ENCODE data around the gene RALGAPB.

The RALGAPB gene

GRCh38 chr20:38599410-38599882, 126.8 kb downstream of the RALGAPB start:
- Histone ChIP-seq H3K27ac (ENCODE audit: low read length) (no peak overlapping the region), H3K9ac (ENCODE audit: low read length in 2 of 2) (no peak overlapping the region), H3K9me3 (ENCODE audit: control insufficient read depth in 2 of 2, low read length in 2 of 2) (peaks cover 2 to 3% of the 10 kb centered on the region in 2 donors), H3K36me3 (ENCODE audit: control insufficient read depth in 2 of 2, insufficient read depth in 2 of 2, low read length in 2 of 2) (no peaks in the 10 kb centered on the region), H3K4me1 (ENCODE audit: control insufficient read depth, insufficient read depth, low read length) (peaks cover 3% of the 10 kb centered on the region), H3K4me3 (ENCODE audit: low read length in 2 of 2) (no peak overlapping the region), H3K27me3 (ENCODE audit: control insufficient read depth in 1 of 2, insufficient read depth in 2 of 2, low read length in 2 of 2) (peaks cover 23 to 29% of the 10 kb centered on the region in 2 donors)

- Histone ChIP-seq H3K9ac (ENCODE audit: low read length in 2 of 2) (no peak overlapping the region), H3K36me3 (ENCODE audit: control insufficient read depth in 2 of 2, insufficient read depth in 2 of 2, low read length in 2 of 2) (no peaks in the 10 kb centered on the region), H3K27ac (ENCODE audit: low read length) (no peak overlapping the region), H3K9me3 (ENCODE audit: control insufficient read depth in 2 of 2, low read length in 2 of 2) (peaks cover 2 to 3% of the 10 kb centered on the region in 2 donors), H3K4me3 (ENCODE audit: low read length in 2 of 2) (no peak overlapping the region), H3K27me3 (ENCODE audit: control insufficient read depth in 1 of 2, insufficient read depth in 2 of 2, low read length in 2 of 2) (peaks cover 26 to 29% of the 10 kb centered on the region in 2 donors), H3K4me1 (ENCODE audit: control insufficient read depth, insufficient read depth, low read length) (peaks cover 3% of the 10 kb centered on the region)
Observed at GRCh38 chr20:38600057-38600456, 127.4 kb downstream of the RALGAPB start.

- H3K27me3 ChIP-seq (ENCODE audit: control insufficient read depth in 1 of 2, insufficient read depth in 2 of 2, low read length in 2 of 2) = peaks cover 29 to 32% of the 10 kb centered on the region in 2 donors
- no peak within 1 kb of the TSS for H3K4me3 ChIP-seq (ENCODE audit: low read length in 2 of 2)
- H3K9me3 ChIP-seq (ENCODE audit: control insufficient read depth in 2 of 2, low read length in 2 of 2) = peaks cover 2 to 3% of the 10 kb centered on the region in 2 donors
- no peak within 1 kb of the TSS for H3K27ac ChIP-seq (ENCODE audit: low read length)
- peaks cover 3% of the 10 kb centered on the region for H3K4me1 ChIP-seq (ENCODE audit: control insufficient read depth, insufficient read depth, low read length)
- H3K36me3 ChIP-seq (ENCODE audit: control insufficient read depth in 2 of 2, insufficient read depth in 2 of 2, low read length in 2 of 2) = no peaks in the 10 kb centered on the region
- no peak within 1 kb of the TSS for H3K9ac ChIP-seq (ENCODE audit: low read length in 2 of 2)
Observed at GRCh38 chr20:38601216-38602184, 128.9 kb downstream of the RALGAPB start, which contains the start of gene ARHGAP40. TSS of gene ARHGAP40 (plus strand) at chr20:38601809.

GRCh38 chr20:38602185-38602581, 129.5 kb downstream of the RALGAPB start:
- no peaks in the 10 kb centered on the region for H3K36me3 ChIP-seq (ENCODE audit: control insufficient read depth in 2 of 2, insufficient read depth in 2 of 2, low read length in 2 of 2)
- no peak overlapping the region for H3K9ac ChIP-seq (ENCODE audit: low read length in 2 of 2)
- H3K9me3 ChIP-seq (ENCODE audit: control insufficient read depth in 2 of 2, low read length in 2 of 2) = peaks cover 2 to 3% of the 10 kb centered on the region in 2 donors
- H3K27ac ChIP-seq (ENCODE audit: low read length) = no peak overlapping the region
- no peak overlapping the region for H3K4me3 ChIP-seq (ENCODE audit: low read length in 2 of 2)
- peaks cover 3% of the 10 kb centered on the region for H3K4me1 ChIP-seq (ENCODE audit: control insufficient read depth, insufficient read depth, low read length)
- peaks cover 34 to 36% of the 10 kb centered on the region in 2 donors for H3K27me3 ChIP-seq (ENCODE audit: control insufficient read depth in 1 of 2, insufficient read depth in 2 of 2, low read length in 2 of 2)

GRCh38 chr20:38603286-38603685, 130.6 kb downstream of the RALGAPB start:
- Histone ChIP-seq H3K27ac (ENCODE audit: low read length) (no peak overlapping the region), H3K4me1 (ENCODE audit: control insufficient read depth, insufficient read depth, low read length) (peaks cover 3% of the 10 kb centered on the region), H3K9ac (ENCODE audit: low read length in 2 of 2) (no peak overlapping the region), H3K27me3 (ENCODE audit: control insufficient read depth in 1 of 2, insufficient read depth in 2 of 2, low read length in 2 of 2) (peaks cover 38 to 39% of the 10 kb centered on the region in 2 donors), H3K4me3 (ENCODE audit: low read length in 2 of 2) (no peak overlapping the region), H3K36me3 (ENCODE audit: control insufficient read depth in 2 of 2, insufficient read depth in 2 of 2, low read length in 2 of 2) (no peaks in the 10 kb centered on the region), H3K9me3 (ENCODE audit: control insufficient read depth in 2 of 2, low read length in 2 of 2) (peaks cover 2 to 3% of the 10 kb centered on the region in 2 donors)

- no peak overlapping the region for H3K9ac ChIP-seq (ENCODE audit: low read length in 2 of 2)
- no peaks in the 10 kb centered on the region for H3K36me3 ChIP-seq (ENCODE audit: control insufficient read depth in 2 of 2, insufficient read depth in 2 of 2, low read length in 2 of 2)
- H3K4me1 ChIP-seq (ENCODE audit: control insufficient read depth, insufficient read depth, low read length) = peaks cover 3% of the 10 kb centered on the region
- H3K4me3 ChIP-seq (ENCODE audit: low read length in 2 of 2) = no peak overlapping the region
- peaks cover 36 to 43% of the 10 kb centered on the region in 2 donors for H3K27me3 ChIP-seq (ENCODE audit: control insufficient read depth in 1 of 2, insufficient read depth in 2 of 2, low read length in 2 of 2)
- peaks cover 2 to 3% of the 10 kb centered on the region in 2 donors for H3K9me3 ChIP-seq (ENCODE audit: control insufficient read depth in 2 of 2, low read length in 2 of 2)
- no peak overlapping the region for H3K27ac ChIP-seq (ENCODE audit: low read length)
Observed at GRCh38 chr20:38604873-38605303, 132.2 kb downstream of the RALGAPB start.

- H3K9ac ChIP-seq (ENCODE audit: low read length in 2 of 2) = no peak overlapping the region
- no peaks in the 10 kb centered on the region for H3K36me3 ChIP-seq (ENCODE audit: control insufficient read depth in 2 of 2, insufficient read depth in 2 of 2, low read length in 2 of 2)
- H3K4me1 ChIP-seq (ENCODE audit: control insufficient read depth, insufficient read depth, low read length) = no peaks in the 10 kb centered on the region
- H3K27ac ChIP-seq (ENCODE audit: low read length) = no peak overlapping the region
- peaks cover 23% of the 10 kb centered on the region in 2 donors for H3K27me3 ChIP-seq (ENCODE audit: control insufficient read depth in 1 of 2, insufficient read depth in 2 of 2, low read length in 2 of 2)
- H3K4me3 ChIP-seq (ENCODE audit: low read length in 2 of 2) = no peak overlapping the region
- peaks cover 2 to 3% of the 10 kb centered on the region in 2 donors for H3K9me3 ChIP-seq (ENCODE audit: control insufficient read depth in 2 of 2, low read length in 2 of 2)
Observed at GRCh38 chr20:38607351-38607750, 134.7 kb downstream of the RALGAPB start.

- H3K27ac ChIP-seq (ENCODE audit: low read length) = no peak overlapping the region
- no peaks in the 10 kb centered on the region for H3K36me3 ChIP-seq (ENCODE audit: control insufficient read depth in 2 of 2, insufficient read depth in 2 of 2, low read length in 2 of 2)
- H3K4me1 ChIP-seq (ENCODE audit: control insufficient read depth, insufficient read depth, low read length) = no peaks in the 10 kb centered on the region
- H3K27me3 ChIP-seq (ENCODE audit: control insufficient read depth in 1 of 2, insufficient read depth in 2 of 2, low read length in 2 of 2) = peaks cover 17 to 20% of the 10 kb centered on the region in 2 donors
- peaks cover 0 to 2% of the 10 kb centered on the region in 2 donors for H3K9me3 ChIP-seq (ENCODE audit: control insufficient read depth in 2 of 2, low read length in 2 of 2)
- no peak overlapping the region for H3K9ac ChIP-seq (ENCODE audit: low read length in 2 of 2)
- no peak overlapping the region for H3K4me3 ChIP-seq (ENCODE audit: low read length in 2 of 2)
Observed at GRCh38 chr20:38608188-38608587, 135.5 kb downstream of the RALGAPB start.

GRCh38 chr20:38609815-38610214, 137.2 kb downstream of the RALGAPB start:
- no peak overlapping the region for H3K27ac ChIP-seq (ENCODE audit: low read length)
- no peaks in the 10 kb centered on the region for H3K36me3 ChIP-seq (ENCODE audit: control insufficient read depth in 2 of 2, insufficient read depth in 2 of 2, low read length in 2 of 2)
- no peak overlapping the region for H3K4me3 ChIP-seq (ENCODE audit: low read length in 2 of 2)
- no peak overlapping the region for H3K9ac ChIP-seq (ENCODE audit: low read length in 2 of 2)
- peaks cover 14 to 15% of the 10 kb centered on the region in 2 donors for H3K27me3 ChIP-seq (ENCODE audit: control insufficient read depth in 1 of 2, insufficient read depth in 2 of 2, low read length in 2 of 2)
- H3K9me3 ChIP-seq (ENCODE audit: control insufficient read depth in 2 of 2, low read length in 2 of 2) = no peaks in the 10 kb centered on the region
- H3K4me1 ChIP-seq (ENCODE audit: control insufficient read depth, insufficient read depth, low read length) = no peaks in the 10 kb centered on the region

GRCh38 chr20:38610521-38610920, 137.9 kb downstream of the RALGAPB start:
- no peaks in the 10 kb centered on the region for H3K36me3 ChIP-seq (ENCODE audit: control insufficient read depth in 2 of 2, insufficient read depth in 2 of 2, low read length in 2 of 2)
- no peak overlapping the region for H3K9ac ChIP-seq (ENCODE audit: low read length in 2 of 2)
- H3K4me1 ChIP-seq (ENCODE audit: control insufficient read depth, insufficient read depth, low read length) = no peaks in the 10 kb centered on the region
- H3K9me3 ChIP-seq (ENCODE audit: control insufficient read depth in 2 of 2, low read length in 2 of 2) = no peaks in the 10 kb centered on the region
- peaks cover 12 to 15% of the 10 kb centered on the region in 2 donors for H3K27me3 ChIP-seq (ENCODE audit: control insufficient read depth in 1 of 2, insufficient read depth in 2 of 2, low read length in 2 of 2)
- H3K4me3 ChIP-seq (ENCODE audit: low read length in 2 of 2) = no peak overlapping the region
- no peak overlapping the region for H3K27ac ChIP-seq (ENCODE audit: low read length)

All from stomach smooth muscle (tissue), 2 donors.